ENCODE data around the gene DCTPP1.

Gene DCTPP1

DNA sequence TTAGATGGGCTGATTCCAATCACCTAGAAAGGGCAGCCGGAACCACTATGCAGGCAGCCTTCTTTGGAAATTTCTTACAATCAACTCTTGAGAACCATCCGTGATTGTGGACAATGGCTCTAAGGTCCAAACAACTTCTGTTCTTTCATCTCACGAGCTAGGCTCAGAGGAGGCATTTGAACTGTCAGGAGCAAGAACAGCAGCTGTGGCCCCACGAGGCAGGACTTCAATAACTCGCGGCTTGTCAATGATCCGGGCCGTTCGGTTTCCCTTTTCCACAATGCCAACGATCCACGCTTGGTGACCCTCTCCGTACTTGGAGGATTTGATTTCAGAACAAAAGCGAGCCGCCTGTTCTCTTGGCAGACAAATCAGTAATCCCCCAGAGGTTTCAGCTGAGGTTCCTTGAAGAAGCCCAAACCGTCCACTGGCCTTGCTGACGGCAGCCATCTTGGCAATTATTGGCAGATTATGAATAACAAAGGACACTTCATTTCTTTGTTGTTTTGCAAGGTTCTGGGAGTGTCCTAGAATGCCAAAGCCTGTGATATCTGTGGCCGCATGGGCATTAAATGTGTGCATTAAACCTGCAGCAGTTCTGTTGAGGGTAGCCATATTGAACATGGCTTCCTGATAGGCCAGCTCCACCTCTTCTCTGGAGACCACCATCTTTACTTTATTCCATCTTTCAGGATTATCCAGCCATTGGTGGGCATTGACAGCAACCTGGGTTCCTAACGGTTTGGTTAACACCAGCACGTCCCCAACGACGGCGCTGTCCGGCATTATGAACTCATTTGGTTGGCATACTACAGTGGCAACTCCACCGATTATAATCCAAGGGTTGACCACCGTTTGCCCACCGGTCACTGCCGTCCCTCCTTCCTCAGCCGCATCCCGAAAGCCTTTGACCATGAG is 14.7 kb upstream of the DCTPP1 start:
- Histone ChIP-seq H3K36me3 (peaks cover 13% of the 10 kb centered on the region), H3K9me3 (ENCODE audit: severe bottlenecking) (peaks cover 7% of the 10 kb centered on the region), H3K27ac (peak overlapping the region; percentile 77), H3K4me3 (ENCODE audit: low read depth, low read length) (peak overlapping the region; percentile 75), H3K27me3 (ENCODE audit: insufficient read depth, low read depth, severe bottlenecking) (no peaks in the 10 kb centered on the region)
- no peak for DNase-seq
- TF ChIP-seq, protein P1, sequence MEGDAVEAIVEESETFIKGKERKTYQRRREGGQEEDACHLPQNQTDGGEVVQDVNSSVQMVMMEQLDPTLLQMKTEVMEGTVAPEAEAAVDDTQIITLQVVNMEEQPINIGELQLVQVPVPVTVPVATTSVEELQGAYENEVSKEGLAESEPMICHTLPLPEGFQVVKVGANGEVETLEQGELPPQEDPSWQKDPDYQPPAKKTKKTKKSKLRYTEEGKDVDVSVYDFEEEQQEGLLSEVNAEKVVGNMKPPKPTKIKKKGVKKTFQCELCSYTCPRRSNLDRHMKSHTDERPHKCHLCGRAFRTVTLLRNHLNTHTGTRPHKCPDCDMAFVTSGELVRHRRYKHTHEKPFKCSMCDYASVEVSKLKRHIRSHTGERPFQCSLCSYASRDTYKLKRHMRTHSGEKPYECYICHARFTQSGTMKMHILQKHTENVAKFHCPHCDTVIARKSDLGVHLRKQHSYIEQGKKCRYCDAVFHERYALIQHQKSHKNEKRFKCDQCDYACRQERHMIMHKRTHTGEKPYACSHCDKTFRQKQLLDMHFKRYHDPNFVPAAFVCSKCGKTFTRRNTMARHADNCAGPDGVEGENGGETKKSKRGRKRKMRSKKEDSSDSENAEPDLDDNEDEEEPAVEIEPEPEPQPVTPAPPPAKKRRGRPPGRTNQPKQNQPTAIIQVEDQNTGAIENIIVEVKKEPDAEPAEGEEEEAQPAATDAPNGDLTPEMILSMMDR (IDR thresholded peaks at IDR 0.05; ENCODE audit: low read depth, low read length) = no peak

DNA sequence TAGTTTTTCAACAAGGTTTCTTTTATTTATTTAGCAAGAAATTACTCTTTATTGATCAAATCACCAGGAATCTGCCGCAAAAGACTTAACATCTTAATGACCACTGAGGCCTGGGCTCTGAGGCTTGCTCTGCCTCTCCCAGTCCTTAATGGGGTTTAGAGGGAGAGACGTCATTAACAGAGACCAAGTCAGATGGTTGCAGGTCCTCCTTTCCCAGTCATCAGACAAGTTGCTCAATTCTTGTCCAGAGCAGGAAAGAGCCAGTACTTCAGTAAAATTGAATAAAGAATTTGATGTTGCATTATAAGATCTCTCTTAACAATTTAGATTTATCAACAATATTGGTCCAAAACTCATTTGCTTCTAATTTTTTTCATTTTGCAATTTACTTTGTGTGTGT is 13.8 kb upstream of the DCTPP1 start:
- Histone ChIP-seq H3K27ac (no peak overlapping the region), H3K9me3 (ENCODE audit: severe bottlenecking) (peaks cover 7% of the 10 kb centered on the region), H3K27me3 (ENCODE audit: insufficient read depth, low read depth, severe bottlenecking) (no peaks in the 10 kb centered on the region), H3K36me3 (peaks cover 13% of the 10 kb centered on the region), H3K4me3 (ENCODE audit: low read depth, low read length) (no peak overlapping the region)
- TF ChIP-seq, protein P1 (IDR thresholded peaks at IDR 0.05; ENCODE audit: low read depth, low read length) = no peak
- DNase-seq = no peak

DNA sequence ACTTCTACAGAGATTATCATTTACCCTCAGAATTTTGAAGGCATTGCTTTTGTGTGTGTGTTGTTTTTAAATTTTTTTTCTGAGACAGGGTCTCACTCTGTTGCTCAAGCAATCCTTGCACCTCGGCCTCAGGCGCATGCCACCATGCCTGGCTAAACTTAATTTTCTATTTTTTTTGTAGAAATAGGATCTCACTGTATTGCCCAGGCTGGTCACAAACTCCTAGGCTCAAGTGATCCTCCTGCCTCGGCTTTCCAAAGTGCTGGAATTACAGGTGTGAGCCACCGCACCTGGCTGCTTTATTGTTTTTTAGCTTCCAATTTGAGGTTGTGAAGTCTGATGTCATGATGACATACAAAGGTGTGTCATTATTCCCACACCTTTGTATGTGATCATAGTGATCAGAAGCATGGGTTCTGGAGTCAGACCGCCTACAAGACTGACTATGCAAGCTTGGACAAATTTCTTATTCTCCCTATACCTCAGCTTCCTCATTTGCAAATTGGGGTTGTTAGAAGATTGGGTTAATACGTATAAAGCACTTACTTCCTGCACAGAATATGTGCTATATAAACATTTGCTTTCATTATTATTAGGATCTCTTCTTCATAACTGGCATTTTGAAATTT is 10.0 kb upstream of the DCTPP1 start:
- H3K9me3 ChIP-seq (ENCODE audit: severe bottlenecking) = peaks cover 2% of the 10 kb centered on the region
- TF ChIP-seq, protein P1 (IDR thresholded peaks at IDR 0.05; ENCODE audit: low read depth, low read length) = no peak
- DNase-seq = no peak
- no peak overlapping the region for H3K4me3 ChIP-seq (ENCODE audit: low read depth, low read length)
- peaks cover 12% of the 10 kb centered on the region for H3K36me3 ChIP-seq
- H3K27me3 ChIP-seq (ENCODE audit: insufficient read depth, low read depth, severe bottlenecking) = no peaks in the 10 kb centered on the region
- H3K27ac ChIP-seq = no peak overlapping the region

DNA sequence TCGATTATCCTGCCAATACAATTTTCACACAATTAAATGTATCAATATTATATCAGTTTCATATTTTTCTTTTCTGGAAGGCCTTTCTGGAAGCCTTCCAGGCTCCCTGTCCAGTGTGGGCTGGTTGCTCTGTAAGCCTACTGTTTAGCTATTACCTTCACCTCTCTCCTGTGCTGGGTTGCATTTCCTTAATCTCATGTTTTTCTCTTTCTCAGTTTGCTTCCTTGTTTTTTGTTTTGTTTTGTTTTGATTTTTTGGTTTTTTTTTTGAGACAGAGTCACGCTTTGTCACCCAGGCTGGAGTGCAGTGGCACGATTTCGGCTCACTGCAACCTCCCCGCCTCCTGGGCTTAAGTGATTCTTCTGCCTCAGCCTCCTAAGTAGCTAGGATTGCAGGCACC is 9.0 kb upstream of the DCTPP1 start:
- TF ChIP-seq, protein P1 (IDR thresholded peaks at IDR 0.05; ENCODE audit: low read depth, low read length) = no peak
- H3K27me3 ChIP-seq (ENCODE audit: insufficient read depth, low read depth, severe bottlenecking) = no peaks in the 10 kb centered on the region
- peaks cover 7% of the 10 kb centered on the region for H3K36me3 ChIP-seq
- H3K4me3 ChIP-seq (ENCODE audit: low read depth, low read length) = no peak overlapping the region
- no peak overlapping the region for H3K27ac ChIP-seq
- H3K9me3 ChIP-seq (ENCODE audit: severe bottlenecking) = no peaks in the 10 kb centered on the region
- no peak for DNase-seq

DNA sequence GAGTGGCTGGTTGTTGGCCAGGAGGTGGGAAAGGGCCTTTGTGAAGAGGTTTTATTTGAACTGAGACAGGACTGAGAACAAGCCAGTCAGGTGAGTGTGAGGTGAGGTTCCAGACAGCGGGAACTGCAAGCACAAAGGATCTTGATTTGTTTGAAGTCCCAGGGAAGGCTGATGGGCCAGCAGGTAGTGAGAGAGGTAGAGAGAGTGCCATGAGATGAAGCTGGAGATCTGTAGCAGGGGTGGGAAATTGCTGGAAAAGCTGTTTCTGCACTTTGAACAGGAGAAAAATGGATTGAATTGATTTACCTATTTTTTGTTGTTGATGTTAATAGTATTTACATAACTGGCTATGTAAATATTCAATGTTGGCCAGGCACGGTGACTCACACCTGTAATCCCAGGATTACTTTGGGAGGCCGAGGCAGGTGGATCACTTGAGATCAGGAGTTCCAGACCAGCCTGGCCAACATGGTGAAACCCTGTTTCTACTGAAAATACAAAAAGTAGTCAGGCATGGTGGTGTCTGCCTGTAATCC is 7.7 kb upstream of the DCTPP1 start:
- no peak overlapping the region for H3K4me3 ChIP-seq (ENCODE audit: low read depth, low read length)
- no peaks in the 10 kb centered on the region for H3K36me3 ChIP-seq
- TF ChIP-seq, protein P1 (IDR thresholded peaks at IDR 0.05; ENCODE audit: low read depth, low read length) = no peak
- H3K27me3 ChIP-seq (ENCODE audit: insufficient read depth, low read depth, severe bottlenecking) = no peaks in the 10 kb centered on the region
- H3K27ac ChIP-seq = no peak overlapping the region
- H3K9me3 ChIP-seq (ENCODE audit: severe bottlenecking) = no peaks in the 10 kb centered on the region
- DNase-seq = no peak
